Stomach (tissue), 9 donors: Measurements from ENCODE around the gene RNASEH1. TPM values are rescaled to one million over a fixed set of nuclear protein-coding genes. Genes with fewer than 3 reads are reported as not detected.
"Not testable (repeated sequence)": the region's sequence is repeated elsewhere in the genome, so short reads cannot be mapped to it uniquely, and the experiment has no call there.

Experiments
- DNase-seq, 2 donors: peaks; one replicate each; pipeline versions ENCODE4 v3.0.0 to v3.0.0-alpha.2; 2013 to 2019
- H3K27ac ChIP-seq, 5 donors: fragments of 200-600 bp in 4 of 5; sonication (generic) in 4 of 5; one replicate each; pipeline ENCODE4 v1.5.1; 2013 to 2019; ENCODE audit warnings: mild to moderate bottlenecking in 1 of 5, moderate library complexity in 1 of 5
- H3K27me3 ChIP-seq, 3 donors: fragments of 200-600 bp; sonication (generic); one replicate each; pipeline ENCODE4 v1.5.1; 2017 to 2019; ENCODE audit warnings: mixed run types in 1 of 3
- H3K36me3 ChIP-seq, 4 donors: fragments of 200-600 bp; sonication (generic); 1 replicate in 3 of 4; 2 replicates in 1 of 4; pipeline ENCODE4 v1.5.1; 2016 to 2019
- H3K4me1 ChIP-seq, 4 donors: fragments of 200-600 bp; sonication (generic); one replicate each; pipeline ENCODE4 v1.5.1; 2016 to 2019
- H3K4me3 ChIP-seq, 4 donors: fragments of 200-600 bp; sonication (generic) in 3 of 4; one replicate each; pipeline ENCODE4 v1.5.1; 2016 to 2019; ENCODE audit warnings: mild to moderate bottlenecking in 1 of 4
- H3K9me3 ChIP-seq, 4 donors: fragments of 200-600 bp; sonication (generic); one replicate each; pipeline ENCODE4 v1.5.1; 2016 to 2019
- EP300 ChIP-seq: sonication (generic); formaldehyde crosslinking; IDR thresholded peaks from one replicate; pipeline ENCODE4 v1.6.1; 2017; ENCODE audit warnings: antibody characterized with exemption
- POLR2A ChIP-seq, 4 donors: fragments of 450-650 bp; IDR thresholded peaks; one replicate each; pipeline ENCODE4 v1.6.1; 2016; ENCODE audit warnings: antibody characterized with exemption in 4 of 4, control low read depth in 2 of 4, mild to moderate bottlenecking in 1 of 4, moderate library complexity in 1 of 4
- POLR2AphosphoS5 ChIP-seq, 3 donors: sonication (generic); formaldehyde crosslinking; IDR thresholded peaks; one replicate each; pipeline ENCODE4 v1.6.1; 2016; ENCODE audit warnings: antibody characterized with exemption in 3 of 3
- WGBS, 5 donors: extraction: QIAGEN DNeasy Blood & Tissue Kit in 3 of 5; methylation state at CpG; one replicate each; pipeline versions ENCODE4 v1.1.5 to v1.1.7; 2013 to 2018; 5-methylcytosine and 5-hydroxymethylcytosine counted together
- intact Hi-C: fragments of 100-400 bp; cut with DNase I; formaldehyde crosslinking; loops from one replicate; pipeline ENCODE4 v1.15.1; 2023; ENCODE audit warnings: low total_unique reads
- polyA plus RNA-seq, 3 donors: library from polyadenylated mRNA; stranded (reverse); fragments of 200-250 nt; gene quantifications; one replicate each; pipeline ENCODE4 v1.2.3, GENCODE V29; 2013
- total RNA-seq, 5 donors: library from RNA; depleted of rRNA; stranded (reverse); fragments of >200 nt; gene quantifications; one replicate each; pipeline versions ENCODE4 v1.1.0 to v1.2.3, GENCODE V29; 2014 to 2016
- TF ChIP-seq, protein P1 (sequence below), 7 experiments: fragments of 450-650 bp in 4 of 7; fragments of 200-600 bp in 3 of 7; sonication (generic) in 3 of 7; IDR thresholded peaks; one replicate each; pipeline ENCODE4 v1.5.1; 2016 to 2019; ENCODE audit warnings: antibody characterized with exemption in 7 of 7, control low read depth in 2 of 7, mild to moderate bottlenecking in 1 of 7
- donor health status: healthy with polysubstance abuse.
- donor health status: Bipolar disorder and iron deficiency.
- donor health status: healthy.

Gene RNASEH1
- total and polyA plus RNA-seq, 8 donors: 1.7 to 32.1 (median 10.8) TPM

DNA sequence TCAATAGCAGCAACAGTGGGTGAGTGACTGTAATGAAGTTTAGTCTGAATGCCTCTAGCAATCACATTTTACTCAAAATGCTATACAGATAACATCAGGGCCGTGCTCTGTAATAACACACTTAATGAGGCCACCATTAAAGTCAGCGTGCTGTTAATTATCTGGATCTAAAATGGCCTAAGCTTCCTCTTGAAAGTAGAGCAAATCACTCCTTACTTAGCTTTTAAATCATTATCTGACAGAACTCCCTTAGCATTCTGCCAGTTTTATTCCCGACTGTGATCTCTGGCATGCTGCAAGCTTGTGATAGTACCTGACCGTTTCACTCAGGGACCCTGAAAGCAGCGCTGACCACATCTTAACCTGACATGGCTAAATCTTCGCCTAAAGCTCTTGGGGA is 25.9 kb upstream of the RNASEH1 start:
- no peaks in the 10 kb centered on the region for H3K27me3 ChIP-seq
- TF ChIP-seq EP300 (no peak), POLR2A (IDR thresholded peaks at IDR 0.05) (no peak), POLR2AphosphoS5 (IDR thresholded peaks at IDR 0.05) (no peak)
- TF ChIP-seq, protein P1, sequence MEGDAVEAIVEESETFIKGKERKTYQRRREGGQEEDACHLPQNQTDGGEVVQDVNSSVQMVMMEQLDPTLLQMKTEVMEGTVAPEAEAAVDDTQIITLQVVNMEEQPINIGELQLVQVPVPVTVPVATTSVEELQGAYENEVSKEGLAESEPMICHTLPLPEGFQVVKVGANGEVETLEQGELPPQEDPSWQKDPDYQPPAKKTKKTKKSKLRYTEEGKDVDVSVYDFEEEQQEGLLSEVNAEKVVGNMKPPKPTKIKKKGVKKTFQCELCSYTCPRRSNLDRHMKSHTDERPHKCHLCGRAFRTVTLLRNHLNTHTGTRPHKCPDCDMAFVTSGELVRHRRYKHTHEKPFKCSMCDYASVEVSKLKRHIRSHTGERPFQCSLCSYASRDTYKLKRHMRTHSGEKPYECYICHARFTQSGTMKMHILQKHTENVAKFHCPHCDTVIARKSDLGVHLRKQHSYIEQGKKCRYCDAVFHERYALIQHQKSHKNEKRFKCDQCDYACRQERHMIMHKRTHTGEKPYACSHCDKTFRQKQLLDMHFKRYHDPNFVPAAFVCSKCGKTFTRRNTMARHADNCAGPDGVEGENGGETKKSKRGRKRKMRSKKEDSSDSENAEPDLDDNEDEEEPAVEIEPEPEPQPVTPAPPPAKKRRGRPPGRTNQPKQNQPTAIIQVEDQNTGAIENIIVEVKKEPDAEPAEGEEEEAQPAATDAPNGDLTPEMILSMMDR (IDR thresholded peaks at IDR 0.05): no peak
- H3K4me1 ChIP-seq: peaks cover 19 to 61% (median 29%) of the 10 kb centered on the region in 4 donors
- WGBS, 5 donors: 70 to 84% (median 74%) methylated on average over 6 of the region's 6 CpGs
- no peak overlapping the region for H3K4me3 ChIP-seq
- DNase-seq: no peak
- H3K9me3 ChIP-seq: no peaks in the 10 kb centered on the region
- intact Hi-C loops: no loop called here
- peak overlapping the region in 4 of 5 donors; percentile 76 to 86 (median 82) for H3K27ac ChIP-seq
- peaks cover 35 to 51% (median 51%) of the 10 kb centered on the region in 4 donors for H3K36me3 ChIP-seq

DNA sequence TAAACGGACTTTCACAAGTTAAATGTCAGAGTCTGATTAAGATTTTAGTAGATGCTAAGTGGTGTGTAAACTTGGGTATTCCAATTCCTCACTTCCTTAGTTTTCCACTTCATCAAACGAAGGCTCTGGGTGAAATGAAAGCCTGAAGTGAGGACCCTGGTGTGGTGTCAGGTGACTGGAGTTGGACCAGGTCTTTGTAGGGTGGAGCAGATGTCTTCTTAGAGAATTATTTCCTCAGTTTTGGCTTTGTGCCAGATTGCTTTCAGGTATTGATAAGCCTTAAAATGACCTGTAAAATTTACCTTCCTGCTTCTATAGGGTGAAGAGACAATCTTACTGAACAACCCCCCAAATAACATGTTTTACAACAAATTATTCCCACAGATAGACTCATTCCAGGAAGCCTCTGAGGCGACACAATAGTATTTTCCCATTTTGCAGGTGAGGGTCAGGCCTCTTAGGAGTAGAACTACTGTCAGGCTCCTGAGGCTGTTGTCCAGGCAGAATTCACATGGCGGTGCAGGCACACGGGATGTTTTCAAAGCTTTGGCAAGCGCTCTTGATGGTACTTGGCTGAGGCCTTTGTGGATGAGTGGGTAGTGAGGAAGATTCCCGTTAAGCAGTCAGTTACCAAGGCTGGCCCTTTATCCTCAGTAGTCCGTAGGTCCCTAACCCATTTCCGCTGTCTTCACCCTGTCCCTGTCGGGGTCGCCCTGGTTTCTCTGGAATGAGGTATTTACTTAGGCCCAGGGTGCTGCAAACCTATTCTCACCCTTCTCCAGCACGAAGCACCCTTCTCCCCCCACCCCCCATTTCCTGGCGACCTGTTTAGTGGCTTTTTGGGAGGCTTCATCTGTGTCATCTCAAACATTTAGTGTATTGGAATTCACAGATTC is 23.5 kb upstream of the RNASEH1 start:
- no peak for DNase-seq
- intact Hi-C loops: no loop called here
- H3K27ac ChIP-seq: peak overlapping the region in 1 of 5 donors; percentile 11
- H3K9me3 ChIP-seq: no peaks in the 10 kb centered on the region
- TF ChIP-seq EP300 (no peak), POLR2A (IDR thresholded peaks at IDR 0.05) (no peak)
- TF ChIP-seq, protein P1 (IDR thresholded peaks at IDR 0.05): no peak
- peaks cover 50 to 76% (median 75%) of the 10 kb centered on the region in 4 donors for H3K36me3 ChIP-seq
- 78 to 88% (median 82%) methylated on average over 13 of the region's 13 CpGs for WGBS, 5 donors
- H3K4me3 ChIP-seq: no peak overlapping the region
- H3K4me1 ChIP-seq: peaks cover 36 to 74% (median 50%) of the 10 kb centered on the region in 4 donors
- H3K27me3 ChIP-seq: no peaks in the 10 kb centered on the region

DNA sequence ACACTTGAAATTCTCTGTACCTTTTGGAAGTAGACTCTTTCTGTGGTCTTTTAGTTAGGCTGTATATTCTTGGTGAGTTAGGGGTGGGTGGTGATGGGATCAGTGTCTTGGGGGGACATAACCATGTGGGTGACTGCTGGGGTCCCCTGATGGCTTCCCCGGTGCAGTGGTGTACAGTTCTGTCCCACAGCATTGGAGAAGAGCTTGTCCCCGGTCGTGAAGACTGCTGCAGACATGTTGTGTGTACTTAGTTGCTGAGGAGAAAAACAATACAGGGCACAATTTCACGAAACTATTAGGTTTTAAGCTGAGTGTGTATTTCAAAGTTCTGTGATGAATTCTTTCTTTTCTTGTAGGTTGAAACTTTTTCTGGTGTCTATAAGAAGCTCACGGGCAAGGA is 22.3 kb upstream of the RNASEH1 start:
- Histone ChIP-seq H3K4me3 (no peak overlapping the region), H3K9me3 (no peaks in the 10 kb centered on the region), H3K27me3 (no peaks in the 10 kb centered on the region), H3K27ac (no peak overlapping the region), H3K4me1 (peaks cover 36 to 71% (median 49%) of the 10 kb centered on the region in 4 donors), H3K36me3 (peaks cover 52 to 83% (median 78%) of the 10 kb centered on the region in 4 donors)
- 73 to 74% (median 73%) methylated on average over 5 of the region's 5 CpGs for WGBS, 5 donors
- TF ChIP-seq, protein P1 (IDR thresholded peaks at IDR 0.05): no peak
- TF ChIP-seq EP300 (no peak), POLR2AphosphoS5 (IDR thresholded peaks at IDR 0.05) (no peak), POLR2A (IDR thresholded peaks at IDR 0.05) (no peak)
- intact Hi-C loops: no loop called here
- no peak for DNase-seq

DNA sequence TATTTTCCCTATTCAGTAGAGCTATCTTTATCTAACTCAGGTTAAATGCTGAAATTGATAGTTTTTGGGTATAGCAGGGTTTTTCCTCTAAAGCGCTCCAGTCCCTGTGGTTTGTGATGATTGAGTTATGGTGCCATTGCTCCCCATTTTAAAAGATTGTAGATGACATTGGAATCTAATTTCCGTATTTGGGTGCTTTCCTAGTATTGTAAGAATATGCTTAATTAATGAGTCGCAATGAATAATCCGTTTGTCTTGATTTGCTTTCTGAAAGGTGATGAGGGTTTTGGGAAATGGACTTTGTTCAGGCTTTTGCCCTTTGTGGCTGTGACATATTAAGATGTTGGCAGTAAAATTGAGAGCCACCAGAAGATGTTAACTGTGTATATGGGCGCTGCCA is 20.9 kb upstream of the RNASEH1 start:
- no peak for DNase-seq
- H3K4me1 ChIP-seq: peaks cover 26 to 61% (median 52%) of the 10 kb centered on the region in 4 donors
- no peaks in the 10 kb centered on the region for H3K9me3 ChIP-seq
- peak overlapping the region in 2 of 4 donors; percentile 13 to 16 for H3K4me3 ChIP-seq
- intact Hi-C loops: no loop called here
- WGBS, 5 donors: 57 to 67% (median 64%) methylated on average over 5 of the region's 5 CpGs
- no peaks in the 10 kb centered on the region for H3K27me3 ChIP-seq
- TF ChIP-seq, protein P1 (IDR thresholded peaks at IDR 0.05): no peak
- no peak for TF ChIP-seq EP300
- peak overlapping the region in 4 of 5 donors; percentile 13 to 95 (median 33) for H3K27ac ChIP-seq
- H3K36me3 ChIP-seq: peaks cover 47 to 80% (median 72%) of the 10 kb centered on the region in 4 donors

DNA sequence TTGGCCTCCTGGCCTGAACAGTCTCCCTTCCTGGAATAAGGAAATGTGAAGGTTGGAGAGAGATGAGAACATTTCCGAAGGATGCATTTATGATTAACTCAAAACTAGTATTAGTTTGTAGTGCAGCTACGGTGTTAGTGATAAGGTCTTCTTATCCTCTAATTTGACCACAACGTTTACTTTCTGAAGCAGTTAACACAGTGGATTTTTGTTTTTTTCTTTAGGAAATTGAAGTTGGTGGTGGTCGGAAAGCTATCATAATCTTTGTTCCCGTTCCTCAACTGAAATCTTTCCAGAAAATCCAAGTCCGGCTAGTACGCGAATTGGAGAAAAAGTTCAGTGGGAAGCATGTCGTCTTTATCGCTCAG is 18.1 kb upstream of the RNASEH1 start:
- H3K36me3 ChIP-seq: peaks cover 37 to 54% (median 49%) of the 10 kb centered on the region in 4 donors
- H3K27me3 ChIP-seq, intact Hi-C loops: not testable (repeated sequence)

More for the DNA sequence above, 18.1 kb upstream of the RNASEH1 start:
- Histone ChIP-seq H3K27ac (peak overlapping the region; percentile 83 to 95 (median 92)), H3K4me1 (peaks cover 25 to 59% (median 51%) of the 10 kb centered on the region in 4 donors), H3K4me3 (peak overlapping the region; percentile 84 to 93 (median 86))
- not testable (repeated sequence) for DNase-seq, H3K9me3 ChIP-seq
- 30 to 55% (median 43%) methylated on average over 10 of the region's 10 CpGs for WGBS, 5 donors
